ENCODE data around the gene UGT1A4.
"Not testable (repeated sequence)": the region's sequence is repeated elsewhere in the genome, so short reads cannot be mapped to it uniquely, and the experiment has no call there.

UGT1A4 gene

GRCh38 chr2:233700028-233700635 is 18.4 kb upstream of the UGT1A4 start:
- no peak for DNase-seq

- not testable (repeated sequence) for DNase-seq
These were observed 17.7 kb upstream of the UGT1A4 start for GRCh38 chr2:233700842-233701241.

- DNase-seq: no peak
These were observed 16.3 kb upstream of the UGT1A4 start for GRCh38 chr2:233702238-233702637.

- DNase-seq: no peak
These were observed 12.5 kb upstream of the UGT1A4 start for GRCh38 chr2:233705911-233706506.

- DNase-seq: no peak
These were observed 11.8 kb upstream of the UGT1A4 start for GRCh38 chr2:233706720-233707119.

- DNase-seq: no peak
These were observed 10.4 kb upstream of the UGT1A4 start for GRCh38 chr2:233707940-233708644.

GRCh38 chr2:233708942-233709341 is 9.6 kb upstream of the UGT1A4 start:
- DNase-seq: no peak

GRCh38 chr2:233711312-233712008 is 7.1 kb upstream of the UGT1A4 start:
- DNase-seq: peak; percentile 61

GRCh38 chr2:233712611-233713261 is 5.8 kb upstream of the UGT1A4 start, which contains the start of gene UGT1A5:
TSS of gene UGT1A5 (plus strand) at chr2:233712907. CDS start at chr2:233712992, 85 bp downstream.
- DNase-seq: no peak

- no peak for DNase-seq
These were observed 5.3 kb upstream of the UGT1A4 start for GRCh38 chr2:233713262-233713615.

- no peak for DNase-seq
These were observed 4.4 kb upstream of the UGT1A4 start for GRCh38 chr2:233714121-233714520.

- no peak for DNase-seq
These were observed 10.3 kb downstream of the UGT1A4 start, which contains the start of gene UGT1A3 for GRCh38 chr2:233728723-233729301. TSS of gene UGT1A3 (plus strand) at chr2:233729042. CDS start at chr2:233729127, 85 bp downstream.

GRCh38 chr2:233736868-233737653 is 18.5 kb downstream of the UGT1A4 start:
- not testable (repeated sequence) for DNase-seq

GRCh38 chr2:233740870-233741269 is 22.3 kb downstream of the UGT1A4 start:
- no peak for DNase-seq

GRCh38 chr2:233743464-233744259 is 25.1 kb downstream of the UGT1A4 start:
- no peak for DNase-seq

GRCh38 chr2:233745073-233745755 is 26.7 kb downstream of the UGT1A4 start:
- no peak for DNase-seq

- DNase-seq: not testable (repeated sequence)
These were observed 27.3 kb downstream of the UGT1A4 start for GRCh38 chr2:233745838-233746237.

GRCh38 chr2:233746475-233747282 is 28.1 kb downstream of the UGT1A4 start:
- DNase-seq: no peak

- no peak for DNase-seq
These were observed 28.7 kb downstream of the UGT1A4 start for GRCh38 chr2:233747283-233747544.

GRCh38 chr2:233750689-233751088 is 32.2 kb downstream of the UGT1A4 start:
- not testable (repeated sequence) for DNase-seq

All from NCI-H1092 (cell line).